H1 (cell line): ENCODE results near the gene PRSS8.

Experiments
- ATF3 ChIP-seq: IDR thresholded peaks from 2 replicates; pipeline ENCODE4 v1.6.1; 2011; ENCODE audit warnings: low read depth, mild to moderate bottlenecking, low read length; ENCODE audit not compliant: insufficient read depth
- CREB1 ChIP-seq: IDR thresholded peaks from 2 replicates; pipeline ENCODE4 v1.6.1; 2012; ENCODE audit warnings: inconsistent platforms
- CTCF ChIP-seq, 3 experiments: IDR thresholded peaks; 1 replicate in 2 of 3; 2 replicates in 1 of 3; pipeline versions ENCODE4 v1.5.1 to v1.6.1; 2011; ENCODE audit warnings: low read length in 3 of 3, mild to moderate bottlenecking in 3 of 3, inconsistent platforms in 2 of 3, low read depth in 1 of 3, moderate library complexity in 1 of 3; ENCODE audit not compliant: insufficient read depth in 1 of 3; ENCODE audit errors: control extremely low read depth in 1 of 3
- EZH2 ChIP-seq: fragments of 200-600 bp; sonication (generic); IDR thresholded peaks from 2 replicates; pipeline ENCODE4 v1.7.1; 2012; ENCODE audit warnings: low read depth, mild to moderate bottlenecking, moderate library complexity, low read length, inconsistent platforms; ENCODE audit not compliant: severe bottlenecking
- MAFK ChIP-seq: IDR thresholded peaks from 2 replicates; pipeline ENCODE4 v1.6.1; 2012; ENCODE audit warnings: low read depth, mild to moderate bottlenecking, improper control_type of control experiment, low read length
- TAF1 ChIP-seq: IDR thresholded peaks from 2 replicates; pipeline ENCODE4 v1.6.1; 2011; ENCODE audit warnings: mild to moderate bottlenecking, low read depth, low read length
- YY1 ChIP-seq: IDR thresholded peaks from 2 replicates; pipeline ENCODE4 v1.6.1; 2011; ENCODE audit warnings: low read depth, mild to moderate bottlenecking, low read length
- TF ChIP-seq, protein P1 (sequence below): IDR thresholded peaks from 2 replicates; pipeline ENCODE4 v1.6.1; 2011; ENCODE audit warnings: low read length, improper control_type of control experiment
- TF ChIP-seq, protein P2 (sequence below): IDR thresholded peaks from 2 replicates; pipeline ENCODE4 v1.6.1; 2012; ENCODE audit warnings: inconsistent platforms

GRCh38 chr16:31133046-31133501 lies 2.5 kb downstream of the PRSS8 start:
- TF ChIP-seq, protein P1, sequence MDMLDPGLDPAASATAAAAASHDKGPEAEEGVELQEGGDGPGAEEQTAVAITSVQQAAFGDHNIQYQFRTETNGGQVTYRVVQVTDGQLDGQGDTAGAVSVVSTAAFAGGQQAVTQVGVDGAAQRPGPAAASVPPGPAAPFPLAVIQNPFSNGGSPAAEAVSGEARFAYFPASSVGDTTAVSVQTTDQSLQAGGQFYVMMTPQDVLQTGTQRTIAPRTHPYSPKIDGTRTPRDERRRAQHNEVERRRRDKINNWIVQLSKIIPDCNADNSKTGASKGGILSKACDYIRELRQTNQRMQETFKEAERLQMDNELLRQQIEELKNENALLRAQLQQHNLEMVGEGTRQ, result no peak
- TF ChIP-seq CTCF (IDR thresholded peaks at IDR 0.05; ENCODE audit: control extremely low read depth in 1 of 3, insufficient read depth in 1 of 3, low read depth in 1 of 3, low read length in 3 of 3), result no peak
- TF ChIP-seq, protein P2, sequence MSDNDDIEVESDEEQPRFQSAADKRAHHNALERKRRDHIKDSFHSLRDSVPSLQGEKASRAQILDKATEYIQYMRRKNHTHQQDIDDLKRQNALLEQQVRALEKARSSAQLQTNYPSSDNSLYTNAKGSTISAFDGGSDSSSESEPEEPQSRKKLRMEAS, result no peak
- no peak for TF ChIP-seq ATF3
- TF ChIP-seq YY1, result no peak
- no peak for TF ChIP-seq EZH2
- no peak for TF ChIP-seq TAF1
- no peak for TF ChIP-seq CREB1
- TF ChIP-seq MAFK, result no peak
